HepG2 (cell line): ENCODE measurements around the gene CA5B.

Experiments used
- NR3C1 ChIP-seq: sonication (generic); formaldehyde crosslinking; IDR thresholded peaks from 2 replicates; pipeline ENCODE4 v1.4.0; 2020; ENCODE audit warnings: missing genetic modification reagents
- POLR2A ChIP-seq, 2 experiments: IDR thresholded peaks; 2 replicates each; pipeline ENCODE4 v1.6.1; 2011; ENCODE audit warnings: low read depth in 2 of 2, low read length in 2 of 2, mild to moderate bottlenecking in 1 of 2, moderate library complexity in 1 of 2; ENCODE audit not compliant: insufficient read depth in 1 of 2
- POLR2AphosphoS5 ChIP-seq: IDR thresholded peaks from 2 replicates; pipeline ENCODE4 v1.6.1; 2012; ENCODE audit warnings: low read depth, low read length
- USF2 ChIP-seq, 2 experiments: sonication (generic) in 1 of 2; formaldehyde crosslinking in 1 of 2; IDR thresholded peaks; 2 replicates each; pipeline versions ENCODE4 v1.5.1 to v1.6.1; 2011 to 2020; ENCODE audit warnings: borderline replicate concordance in 1 of 2, low read depth in 1 of 2, low read length in 1 of 2, mild to moderate bottlenecking in 1 of 2, missing genetic modification reagents in 1 of 2, moderate library complexity in 1 of 2
- XBP1 ChIP-seq: sonication (generic); formaldehyde crosslinking; IDR thresholded peaks from 2 replicates; pipeline ENCODE4 v1.5.0; 2020; ENCODE audit warnings: missing genetic modification reagents
- ZNF274 ChIP-seq: sonication (generic); formaldehyde crosslinking; IDR thresholded peaks from 2 replicates; pipeline ENCODE4 v1.5.1; 2020; ENCODE audit warnings: mild to moderate bottlenecking, missing genetic modification reagents
- ZNF282 ChIP-seq: fragments of 450-650 bp; IDR thresholded peaks from 2 replicates; pipeline ENCODE4 v1.6.1; 2018; ENCODE audit not compliant: partially characterized antibody
- TF ChIP-seq, protein P1 (sequence below): sonication (generic); formaldehyde crosslinking; IDR thresholded peaks from 2 replicates; pipeline ENCODE4 v1.5.0; 2020; ENCODE audit warnings: mild to moderate bottlenecking, missing genetic modification reagents, moderate library complexity
- TF ChIP-seq, protein P2 (sequence below): sonication (generic); formaldehyde crosslinking; IDR thresholded peaks from 2 replicates; pipeline ENCODE4 v1.4.0; 2020; ENCODE audit warnings: missing genetic modification reagents, mild to moderate bottlenecking, borderline replicate concordance
- TF ChIP-seq, protein P3 (sequence below): fragments of 450-650 bp; IDR thresholded peaks from 2 replicates; pipeline ENCODE4 v1.6.1; 2017; ENCODE audit warnings: mild to moderate bottlenecking

DNA sequence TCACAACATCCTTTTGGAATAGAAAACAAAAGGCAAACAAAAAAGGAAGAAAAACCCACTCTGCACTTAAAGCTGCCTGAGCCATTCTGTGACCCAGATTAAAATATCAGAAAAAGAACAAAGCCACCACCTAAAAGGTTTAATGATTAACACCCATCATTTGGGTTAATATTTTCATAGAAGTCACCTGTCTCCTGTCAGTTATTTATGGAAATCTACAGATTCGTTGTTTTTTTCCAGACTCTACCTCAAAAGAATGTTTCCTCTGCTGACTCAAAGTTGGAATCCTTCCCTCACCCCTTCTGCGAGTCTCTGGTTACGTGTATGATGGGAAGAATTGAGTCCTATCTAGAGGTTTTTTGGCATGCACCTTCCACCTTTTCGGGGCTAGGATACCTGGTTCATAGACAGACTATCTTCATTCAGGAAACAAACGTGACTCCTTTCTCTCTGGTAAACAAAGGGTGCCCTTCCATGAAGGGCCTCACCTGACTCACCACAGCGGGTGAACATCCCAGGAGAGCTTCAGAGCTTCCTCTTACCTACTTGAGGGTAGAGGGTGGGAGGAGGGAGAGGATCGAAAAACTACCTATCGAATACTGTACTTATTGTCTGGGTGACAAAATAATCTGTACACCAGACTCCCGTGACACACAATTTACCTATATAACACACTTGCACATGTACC is 19.6 kb upstream of the CA5B start:
- TF ChIP-seq, protein P1, sequence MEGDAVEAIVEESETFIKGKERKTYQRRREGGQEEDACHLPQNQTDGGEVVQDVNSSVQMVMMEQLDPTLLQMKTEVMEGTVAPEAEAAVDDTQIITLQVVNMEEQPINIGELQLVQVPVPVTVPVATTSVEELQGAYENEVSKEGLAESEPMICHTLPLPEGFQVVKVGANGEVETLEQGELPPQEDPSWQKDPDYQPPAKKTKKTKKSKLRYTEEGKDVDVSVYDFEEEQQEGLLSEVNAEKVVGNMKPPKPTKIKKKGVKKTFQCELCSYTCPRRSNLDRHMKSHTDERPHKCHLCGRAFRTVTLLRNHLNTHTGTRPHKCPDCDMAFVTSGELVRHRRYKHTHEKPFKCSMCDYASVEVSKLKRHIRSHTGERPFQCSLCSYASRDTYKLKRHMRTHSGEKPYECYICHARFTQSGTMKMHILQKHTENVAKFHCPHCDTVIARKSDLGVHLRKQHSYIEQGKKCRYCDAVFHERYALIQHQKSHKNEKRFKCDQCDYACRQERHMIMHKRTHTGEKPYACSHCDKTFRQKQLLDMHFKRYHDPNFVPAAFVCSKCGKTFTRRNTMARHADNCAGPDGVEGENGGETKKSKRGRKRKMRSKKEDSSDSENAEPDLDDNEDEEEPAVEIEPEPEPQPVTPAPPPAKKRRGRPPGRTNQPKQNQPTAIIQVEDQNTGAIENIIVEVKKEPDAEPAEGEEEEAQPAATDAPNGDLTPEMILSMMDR (CRISPR knock-in tag) = no peak
- TF ChIP-seq NR3C1 (CRISPR knock-in tag) (no peak), USF2 (IDR thresholded peaks at IDR 0.05; ENCODE audit: low read depth, low read length) (no peak), USF2 (CRISPR knock-in tag; IDR thresholded peaks at IDR 0.05; ENCODE audit: borderline replicate concordance) (no peak), ZNF282 (no peak), XBP1 (CRISPR knock-in tag) (no peak), POLR2A (IDR thresholded peaks at IDR 0.05; ENCODE audit: insufficient read depth in 1 of 2, low read depth in 2 of 2, low read length in 2 of 2) (no peak), POLR2AphosphoS5 (no peak), ZNF274 (CRISPR knock-in tag) (no peak)
- TF ChIP-seq, protein P2, sequence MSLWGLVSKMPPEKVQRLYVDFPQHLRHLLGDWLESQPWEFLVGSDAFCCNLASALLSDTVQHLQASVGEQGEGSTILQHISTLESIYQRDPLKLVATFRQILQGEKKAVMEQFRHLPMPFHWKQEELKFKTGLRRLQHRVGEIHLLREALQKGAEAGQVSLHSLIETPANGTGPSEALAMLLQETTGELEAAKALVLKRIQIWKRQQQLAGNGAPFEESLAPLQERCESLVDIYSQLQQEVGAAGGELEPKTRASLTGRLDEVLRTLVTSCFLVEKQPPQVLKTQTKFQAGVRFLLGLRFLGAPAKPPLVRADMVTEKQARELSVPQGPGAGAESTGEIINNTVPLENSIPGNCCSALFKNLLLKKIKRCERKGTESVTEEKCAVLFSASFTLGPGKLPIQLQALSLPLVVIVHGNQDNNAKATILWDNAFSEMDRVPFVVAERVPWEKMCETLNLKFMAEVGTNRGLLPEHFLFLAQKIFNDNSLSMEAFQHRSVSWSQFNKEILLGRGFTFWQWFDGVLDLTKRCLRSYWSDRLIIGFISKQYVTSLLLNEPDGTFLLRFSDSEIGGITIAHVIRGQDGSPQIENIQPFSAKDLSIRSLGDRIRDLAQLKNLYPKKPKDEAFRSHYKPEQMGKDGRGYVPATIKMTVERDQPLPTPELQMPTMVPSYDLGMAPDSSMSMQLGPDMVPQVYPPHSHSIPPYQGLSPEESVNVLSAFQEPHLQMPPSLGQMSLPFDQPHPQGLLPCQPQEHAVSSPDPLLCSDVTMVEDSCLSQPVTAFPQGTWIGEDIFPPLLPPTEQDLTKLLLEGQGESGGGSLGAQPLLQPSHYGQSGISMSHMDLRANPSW (CRISPR knock-in tag) = no peak
- TF ChIP-seq, protein P3, sequence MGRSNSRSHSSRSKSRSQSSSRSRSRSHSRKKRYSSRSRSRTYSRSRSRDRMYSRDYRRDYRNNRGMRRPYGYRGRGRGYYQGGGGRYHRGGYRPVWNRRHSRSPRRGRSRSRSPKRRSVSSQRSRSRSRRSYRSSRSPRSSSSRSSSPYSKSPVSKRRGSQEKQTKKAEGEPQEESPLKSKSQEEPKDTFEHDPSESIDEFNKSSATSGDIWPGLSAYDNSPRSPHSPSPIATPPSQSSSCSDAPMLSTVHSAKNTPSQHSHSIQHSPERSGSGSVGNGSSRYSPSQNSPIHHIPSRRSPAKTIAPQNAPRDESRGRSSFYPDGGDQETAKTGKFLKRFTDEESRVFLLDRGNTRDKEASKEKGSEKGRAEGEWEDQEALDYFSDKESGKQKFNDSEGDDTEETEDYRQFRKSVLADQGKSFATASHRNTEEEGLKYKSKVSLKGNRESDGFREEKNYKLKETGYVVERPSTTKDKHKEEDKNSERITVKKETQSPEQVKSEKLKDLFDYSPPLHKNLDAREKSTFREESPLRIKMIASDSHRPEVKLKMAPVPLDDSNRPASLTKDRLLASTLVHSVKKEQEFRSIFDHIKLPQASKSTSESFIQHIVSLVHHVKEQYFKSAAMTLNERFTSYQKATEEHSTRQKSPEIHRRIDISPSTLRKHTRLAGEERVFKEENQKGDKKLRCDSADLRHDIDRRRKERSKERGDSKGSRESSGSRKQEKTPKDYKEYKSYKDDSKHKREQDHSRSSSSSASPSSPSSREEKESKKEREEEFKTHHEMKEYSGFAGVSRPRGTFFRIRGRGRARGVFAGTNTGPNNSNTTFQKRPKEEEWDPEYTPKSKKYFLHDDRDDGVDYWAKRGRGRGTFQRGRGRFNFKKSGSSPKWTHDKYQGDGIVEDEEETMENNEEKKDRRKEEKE = no peak
